Ovary (tissue), 3 donors: ENCODE measurements around the gene DNAJC17.

Experiments
- EP300 ChIP-seq: sonication (generic); formaldehyde crosslinking; IDR thresholded peaks from one replicate; pipeline ENCODE4 v1.6.1; 2017; ENCODE audit warnings: antibody characterized with exemption
- POLR2A ChIP-seq: fragments of 450-650 bp; IDR thresholded peaks from one replicate; pipeline ENCODE4 v1.6.1; 2017; ENCODE audit warnings: antibody characterized with exemption, mild to moderate bottlenecking, moderate library complexity
- TF ChIP-seq, protein P1 (sequence below), 3 donors: fragments of 450-650 bp in 2 of 3; fragments of 200-600 bp in 1 of 3; IDR thresholded peaks; one replicate each; pipeline versions ENCODE4 v1.5.1 to v1.8.0; 2016 to 2022; ENCODE audit warnings: antibody characterized with exemption in 3 of 3, mild to moderate bottlenecking in 1 of 3
- donor health status: DM: no; HTN: no; CAD: no.

DNA sequence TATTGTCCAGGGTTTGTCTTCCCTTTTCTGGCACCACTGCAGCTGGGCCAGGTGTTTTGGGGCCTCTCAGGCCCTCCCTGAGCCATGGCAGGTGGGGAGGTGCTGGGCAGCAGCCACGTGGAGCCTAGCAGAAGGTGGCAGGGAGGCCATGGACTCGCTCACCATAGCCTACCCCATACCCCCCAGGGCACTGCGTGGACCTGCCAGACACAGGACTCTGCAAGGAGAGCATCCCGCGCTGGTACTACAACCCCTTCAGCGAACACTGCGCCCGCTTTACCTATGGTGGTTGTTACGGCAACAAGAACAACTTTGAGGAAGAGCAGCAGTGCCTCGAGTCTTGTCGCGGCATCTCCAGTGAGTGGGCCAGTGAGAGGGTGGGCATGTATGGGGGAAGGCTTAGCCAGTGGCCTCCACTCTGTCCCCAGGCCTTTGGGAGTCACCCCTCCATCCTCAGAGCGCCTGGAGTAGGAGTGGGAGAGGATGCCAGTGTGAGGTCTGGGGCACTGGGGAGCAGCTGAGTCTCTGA lies 48.5 kb upstream of the DNAJC17 start:
- TF ChIP-seq, protein P1, sequence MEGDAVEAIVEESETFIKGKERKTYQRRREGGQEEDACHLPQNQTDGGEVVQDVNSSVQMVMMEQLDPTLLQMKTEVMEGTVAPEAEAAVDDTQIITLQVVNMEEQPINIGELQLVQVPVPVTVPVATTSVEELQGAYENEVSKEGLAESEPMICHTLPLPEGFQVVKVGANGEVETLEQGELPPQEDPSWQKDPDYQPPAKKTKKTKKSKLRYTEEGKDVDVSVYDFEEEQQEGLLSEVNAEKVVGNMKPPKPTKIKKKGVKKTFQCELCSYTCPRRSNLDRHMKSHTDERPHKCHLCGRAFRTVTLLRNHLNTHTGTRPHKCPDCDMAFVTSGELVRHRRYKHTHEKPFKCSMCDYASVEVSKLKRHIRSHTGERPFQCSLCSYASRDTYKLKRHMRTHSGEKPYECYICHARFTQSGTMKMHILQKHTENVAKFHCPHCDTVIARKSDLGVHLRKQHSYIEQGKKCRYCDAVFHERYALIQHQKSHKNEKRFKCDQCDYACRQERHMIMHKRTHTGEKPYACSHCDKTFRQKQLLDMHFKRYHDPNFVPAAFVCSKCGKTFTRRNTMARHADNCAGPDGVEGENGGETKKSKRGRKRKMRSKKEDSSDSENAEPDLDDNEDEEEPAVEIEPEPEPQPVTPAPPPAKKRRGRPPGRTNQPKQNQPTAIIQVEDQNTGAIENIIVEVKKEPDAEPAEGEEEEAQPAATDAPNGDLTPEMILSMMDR (IDR thresholded peaks at IDR 0.05): no peak
- TF ChIP-seq POLR2A (no peak), EP300 (no peak)
